ENCODE measurements around the gene SSX3.
"Not testable (repeated sequence)": the region's sequence is repeated elsewhere in the genome, so short reads cannot be mapped to it uniquely, and the experiment has no call there.

GRCh38 chrX:48396931-48397330 is 40.4 kb upstream of the SSX3 start:
- TF ChIP-seq CTCF, EZH2 (IDR thresholded peaks at IDR 0.05): not testable (repeated sequence)
